ENCODE measurements around the gene INAFM1. TPM values are rescaled to one million over a fixed set of nuclear protein-coding genes. Genes with fewer than 3 reads are reported as not detected.

The INAFM1 gene
- total and polyA plus RNA-seq, 9 of the 15 experiments (the other 6 are each of a cell fraction or from before 2014, with no cell fraction given), result 0.71 to 30.9 (median 3.1) TPM

GRCh38 chr19:47230054-47230920 is 44.4 kb upstream of the INAFM1 start (continued):
- TF ChIP-seq MAX (CRISPR knock-in tag; IDR thresholded peaks at IDR 0.05) (peak; percentile 51; the same call in 1 of the 2 replicates), ZNF395 (CRISPR knock-in tag; IDR thresholded peaks at IDR 0.05) (no peak), LARP7 (IDR thresholded peaks at IDR 0.05) (peak; percentile 96), TAF7 (tag; IDR thresholded peaks at IDR 0.05) (0 out of 2 replicates have a peak, but pooled peaks have one; percentile 13), ZZZ3 (IDR thresholded peaks at IDR 0.05) (no peak), ZNF212 (CRISPR knock-in tag; IDR thresholded peaks at IDR 0.05) (no peak), ZNF280B (CRISPR knock-in tag; IDR thresholded peaks at IDR 0.05) (no peak), CBX1 (IDR thresholded peaks at IDR 0.05; ENCODE audit: low read depth) (peak; percentile 95), ZBTB26 (CRISPR knock-in tag; IDR thresholded peaks at IDR 0.05) (peak; percentile 50; the same call in 1 of the 2 replicates), KAT2B (IDR thresholded peaks at IDR 0.05; ENCODE audit: low read depth, low read length) (no peak), ZNF174 (CRISPR knock-in tag; IDR thresholded peaks at IDR 0.05) (no peak), RAD21 (CRISPR knock-in tag; conservative IDR thresholded peaks at IDR 0.05 in 1 of 2, IDR thresholded peaks at IDR 0.05 in 1 of 2) (peak in 1 of 2 experiments; percentile 28; a peak in 2 of 4 replicates), ZFP36 (IDR thresholded peaks at IDR 0.05; ENCODE audit: low read depth, low read length, partially characterized antibody) (peak; percentile 99), PCBP2 (IDR thresholded peaks at IDR 0.05; ENCODE audit: low read depth, low read length, poor library complexity, severe bottlenecking) (no peak), ZBTB8A (IDR thresholded peaks at IDR 0.05; ENCODE audit: partially characterized antibody) (no peak), ZNF121 (CRISPR knock-in tag; conservative IDR thresholded peaks at IDR 0.05) (no peak), FOSL1 (tag; conservative IDR thresholded peaks at IDR 0.05) (peak; percentile 50; the same call in 1 of the 2 replicates), ZBTB33 (CRISPR knock-in tag; IDR thresholded peaks at IDR 0.05) (no peak), CREBBP (IDR thresholded peaks at IDR 0.05; ENCODE audit: low read depth, low read length) (no peak), SOX6 (IDR thresholded peaks at IDR 0.05) (no peak), MED1 (CRISPR knock-in tag; IDR thresholded peaks at IDR 0.05; ENCODE audit: borderline replicate concordance) (no peak), HLTF (IDR thresholded peaks at IDR 0.05) (peak; percentile 92)

Measured in K562 (cell line).